ENCODE results near the gene FRY. TPM values are rescaled to one million over a fixed set of nuclear protein-coding genes. Genes with fewer than 3 reads are reported as not detected.

FRY gene
- total and polyA plus RNA-seq, 9 of the 15 experiments (the other 6 are each of a cell fraction or from before 2014, with no cell fraction given): 0.03 to 0.31 (median 0.11) TPM; not detected in 3

DNA sequence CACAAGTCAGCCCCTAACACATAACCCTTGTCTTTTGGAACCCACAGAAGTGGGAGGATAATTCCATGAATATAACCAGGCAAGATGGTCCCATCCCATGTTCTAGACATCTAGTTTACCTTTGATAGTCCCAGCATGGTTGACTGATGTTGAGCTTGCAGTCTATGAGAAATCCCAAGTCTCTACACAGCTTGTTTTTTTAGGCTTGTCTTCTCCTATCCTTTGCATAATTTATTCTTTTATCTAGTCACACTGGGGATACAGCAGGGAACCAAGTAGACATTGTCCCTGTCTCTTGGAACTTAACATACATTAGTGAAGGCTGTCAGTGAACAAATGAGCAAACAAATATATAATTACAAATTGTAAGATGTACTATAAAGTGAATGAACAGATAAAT, 19.6 kb upstream of the FRY start:
- no TSS peak for BruUV-seq (replicated peaks)
- intact Hi-C loops (cut with micrococcal nuclease): no loop called here
- Histone ChIP-seq H3K36me3 (ENCODE audit: control insufficient read depth, insufficient read depth, low read length) (no peaks in the 10 kb centered on the region), H4K20me1 (replicated peaks; ENCODE audit: control insufficient read depth, insufficient read depth, low read length) (no peaks in the 10 kb centered on the region), H2AFZ (ENCODE audit: low read depth, low read length) (no peak overlapping the region), H3K4me3 (no peak overlapping the region), H3K9ac (ENCODE audit: insufficient read depth in 1 of 2, low read depth in 2 of 2, low read length in 2 of 2) (no peak overlapping the region), H3K79me2 (ENCODE audit: control insufficient read depth, insufficient read depth, low read length) (no peaks in the 10 kb centered on the region), H3K9me3 (replicated peaks; ENCODE audit: control insufficient read depth, insufficient read depth, low read depth, low read length) (no peaks in the 10 kb centered on the region), H3K27me3 (ENCODE audit: control insufficient read depth in 2 of 2, insufficient read depth in 2 of 2, low read length in 2 of 2) (no peaks in the 10 kb centered on the region), H3K4me2 (ENCODE audit: insufficient read depth, low read length) (no peak overlapping the region), H3K4me1 (replicated peaks in 1 of 2; ENCODE audit: control insufficient read depth in 2 of 2, insufficient read depth in 2 of 2, low read length in 2 of 2) (no peaks in the 10 kb centered on the region), H3K9me1 (ENCODE audit: control insufficient read depth, insufficient read depth, low read length) (no peaks in the 10 kb centered on the region), H3K27ac (ENCODE audit: extremely low read depth, low read depth, low read length) (no peak overlapping the region)
- CTCF ChIA-PET (ENCODE audit: low intra/inter-chr PET ratio): no interaction called here
- ATAC-seq (no peak), DNase-seq (ENCODE audit: extremely low read depth in 1 of 4, low spot score in 3 of 4) (no peak), FAIRE-seq (no peak)
- TF ChIP-seq MAZ (CRISPR knock-in tag; conservative IDR thresholded peaks at IDR 0.05 in 1 of 2, IDR thresholded peaks at IDR 0.05 in 1 of 2): no peak
- no peak for TF ChIP-seq MIER1 (IDR thresholded peaks at IDR 0.05; ENCODE audit: low read depth)
- TF ChIP-seq KDM2B (CRISPR knock-in tag; IDR thresholded peaks at IDR 0.05): no peak
- no peak for TF ChIP-seq RBM39 (optimal IDR thresholded peaks at IDR 0.05; ENCODE audit: low read depth, low read length)
- no peak for TF ChIP-seq SRSF7 (optimal IDR thresholded peaks at IDR 0.05; ENCODE audit: low read depth, low read length)
- no peak for TF ChIP-seq CBX2 (IDR thresholded peaks at IDR 0.05; ENCODE audit: insufficient read depth, low read length, poor library complexity, severe bottlenecking)
- TF ChIP-seq, protein P1, sequence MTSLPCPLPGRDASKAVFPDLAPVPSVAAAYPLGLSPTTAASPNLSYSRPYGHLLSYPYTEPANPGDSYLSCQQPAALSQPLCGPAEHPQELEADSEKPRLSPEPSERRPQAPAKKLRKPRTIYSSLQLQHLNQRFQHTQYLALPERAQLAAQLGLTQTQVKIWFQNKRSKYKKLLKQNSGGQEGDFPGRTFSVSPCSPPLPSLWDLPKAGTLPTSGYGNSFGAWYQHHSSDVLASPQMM (CRISPR knock-in tag; IDR thresholded peaks at IDR 0.05): no peak
- TF ChIP-seq COPS2 (conservative IDR thresholded peaks at IDR 0.05): no peak
- TF ChIP-seq HMG20B (CRISPR knock-in tag; IDR thresholded peaks at IDR 0.05): no peak
- no peak for TF ChIP-seq NFIC (IDR thresholded peaks at IDR 0.05)
- no peak for TF ChIP-seq ZBTB34 (CRISPR knock-in tag; IDR thresholded peaks at IDR 0.05)
- no peak for TF ChIP-seq RB1 (IDR thresholded peaks at IDR 0.05; ENCODE audit: low read depth)
- no peak for TF ChIP-seq MNT (conservative IDR thresholded peaks at IDR 0.05)
- TF ChIP-seq GATA2 (CRISPR knock-in tag; IDR thresholded peaks at IDR 0.05): no peak
- TF ChIP-seq ZNF311 (CRISPR knock-in tag; IDR thresholded peaks at IDR 0.05): no peak
- TF ChIP-seq ZBTB33 (CRISPR knock-in tag; IDR thresholded peaks at IDR 0.05): no peak
- TF ChIP-seq, protein P2, sequence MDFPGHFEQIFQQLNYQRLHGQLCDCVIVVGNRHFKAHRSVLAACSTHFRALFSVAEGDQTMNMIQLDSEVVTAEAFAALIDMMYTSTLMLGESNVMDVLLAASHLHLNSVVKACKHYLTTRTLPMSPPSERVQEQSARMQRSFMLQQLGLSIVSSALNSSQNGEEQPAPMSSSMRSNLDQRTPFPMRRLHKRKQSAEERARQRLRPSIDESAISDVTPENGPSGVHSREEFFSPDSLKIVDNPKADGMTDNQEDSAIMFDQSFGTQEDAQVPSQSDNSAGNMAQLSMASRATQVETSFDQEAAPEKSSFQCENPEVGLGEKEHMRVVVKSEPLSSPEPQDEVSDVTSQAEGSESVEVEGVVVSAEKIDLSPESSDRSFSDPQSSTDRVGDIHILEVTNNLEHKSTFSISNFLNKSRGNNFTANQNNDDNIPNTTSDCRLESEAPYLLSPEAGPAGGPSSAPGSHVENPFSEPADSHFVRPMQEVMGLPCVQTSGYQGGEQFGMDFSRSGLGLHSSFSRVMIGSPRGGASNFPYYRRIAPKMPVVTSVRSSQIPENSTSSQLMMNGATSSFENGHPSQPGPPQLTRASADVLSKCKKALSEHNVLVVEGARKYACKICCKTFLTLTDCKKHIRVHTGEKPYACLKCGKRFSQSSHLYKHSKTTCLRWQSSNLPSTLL (IDR thresholded peaks at IDR 0.05): no peak
- TF ChIP-seq CBFA2T3 (IDR thresholded peaks at IDR 0.05): no peak
- in situ Hi-C loops (cut with MboI): no loop called here
- POLR2A ChIA-PET: no interaction called here

Measured in K562 (cell line).